ENCODE data around the gene THSD7A.

THSD7A gene

GRCh38 chr7:11557627-11558026, 274.4 kb downstream of the THSD7A start:
- no peak for DNase-seq (ENCODE audit: extremely low read depth, low read depth)
- TF ChIP-seq, protein P1, sequence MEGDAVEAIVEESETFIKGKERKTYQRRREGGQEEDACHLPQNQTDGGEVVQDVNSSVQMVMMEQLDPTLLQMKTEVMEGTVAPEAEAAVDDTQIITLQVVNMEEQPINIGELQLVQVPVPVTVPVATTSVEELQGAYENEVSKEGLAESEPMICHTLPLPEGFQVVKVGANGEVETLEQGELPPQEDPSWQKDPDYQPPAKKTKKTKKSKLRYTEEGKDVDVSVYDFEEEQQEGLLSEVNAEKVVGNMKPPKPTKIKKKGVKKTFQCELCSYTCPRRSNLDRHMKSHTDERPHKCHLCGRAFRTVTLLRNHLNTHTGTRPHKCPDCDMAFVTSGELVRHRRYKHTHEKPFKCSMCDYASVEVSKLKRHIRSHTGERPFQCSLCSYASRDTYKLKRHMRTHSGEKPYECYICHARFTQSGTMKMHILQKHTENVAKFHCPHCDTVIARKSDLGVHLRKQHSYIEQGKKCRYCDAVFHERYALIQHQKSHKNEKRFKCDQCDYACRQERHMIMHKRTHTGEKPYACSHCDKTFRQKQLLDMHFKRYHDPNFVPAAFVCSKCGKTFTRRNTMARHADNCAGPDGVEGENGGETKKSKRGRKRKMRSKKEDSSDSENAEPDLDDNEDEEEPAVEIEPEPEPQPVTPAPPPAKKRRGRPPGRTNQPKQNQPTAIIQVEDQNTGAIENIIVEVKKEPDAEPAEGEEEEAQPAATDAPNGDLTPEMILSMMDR (IDR thresholded peaks at IDR 0.05; ENCODE audit: low read depth, low read length), result no peak; the same call in 1 of the 2 replicates

- no peak for DNase-seq (ENCODE audit: extremely low read depth, low read depth)
- TF ChIP-seq, protein P1 (IDR thresholded peaks at IDR 0.05; ENCODE audit: low read depth, low read length), result no peak
These were observed 279.2 kb downstream of the THSD7A start for GRCh38 chr7:11552676-11553296.

DNA sequence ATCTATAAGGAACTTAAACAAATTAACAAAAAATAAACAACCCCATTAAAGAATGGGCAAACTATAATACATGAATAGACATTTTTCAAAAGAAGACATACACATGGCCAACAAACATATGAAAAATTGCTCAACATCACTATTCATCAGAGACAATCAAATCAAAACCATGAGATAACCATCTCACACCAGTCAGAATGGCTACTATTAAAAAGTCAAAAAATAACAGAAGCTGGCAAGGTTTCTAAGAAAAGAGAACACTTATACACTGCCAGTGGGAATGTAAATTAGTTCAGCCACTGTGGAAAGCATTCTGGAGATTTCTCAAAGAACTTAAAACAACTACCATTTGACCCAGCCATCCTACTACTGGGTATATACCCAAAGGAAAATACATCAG, 280.5 kb downstream of the THSD7A start:
- TF ChIP-seq, protein P1 (IDR thresholded peaks at IDR 0.05; ENCODE audit: low read depth, low read length), result no peak
- no peak for DNase-seq (ENCODE audit: extremely low read depth, low read depth)

DNA sequence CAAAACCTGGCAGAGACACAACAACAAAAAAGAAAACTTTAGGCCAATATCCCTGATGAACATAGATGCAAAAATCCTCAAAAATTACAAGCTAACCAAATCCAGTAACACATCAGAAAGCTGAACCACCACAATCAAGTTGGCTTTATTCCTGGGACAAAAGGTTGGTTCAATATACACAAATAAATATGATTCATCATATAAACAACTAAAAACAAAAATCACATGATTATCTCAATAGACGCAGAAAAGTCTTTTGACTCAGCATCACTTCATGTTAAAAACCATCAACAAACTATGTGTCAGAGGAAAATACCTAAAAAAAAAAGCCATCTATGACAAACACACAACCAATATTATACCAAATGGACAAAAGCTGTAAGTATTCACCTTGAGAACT, 283.5 kb downstream of the THSD7A start:
- DNase-seq (ENCODE audit: extremely low read depth, low read depth), result no peak
- TF ChIP-seq, protein P1 (IDR thresholded peaks at IDR 0.05; ENCODE audit: low read depth, low read length), result no peak

- no peak for DNase-seq (ENCODE audit: extremely low read depth, low read depth)
These were observed 290.7 kb downstream of the THSD7A start for GRCh38 chr7:11541330-11541729.

DNA sequence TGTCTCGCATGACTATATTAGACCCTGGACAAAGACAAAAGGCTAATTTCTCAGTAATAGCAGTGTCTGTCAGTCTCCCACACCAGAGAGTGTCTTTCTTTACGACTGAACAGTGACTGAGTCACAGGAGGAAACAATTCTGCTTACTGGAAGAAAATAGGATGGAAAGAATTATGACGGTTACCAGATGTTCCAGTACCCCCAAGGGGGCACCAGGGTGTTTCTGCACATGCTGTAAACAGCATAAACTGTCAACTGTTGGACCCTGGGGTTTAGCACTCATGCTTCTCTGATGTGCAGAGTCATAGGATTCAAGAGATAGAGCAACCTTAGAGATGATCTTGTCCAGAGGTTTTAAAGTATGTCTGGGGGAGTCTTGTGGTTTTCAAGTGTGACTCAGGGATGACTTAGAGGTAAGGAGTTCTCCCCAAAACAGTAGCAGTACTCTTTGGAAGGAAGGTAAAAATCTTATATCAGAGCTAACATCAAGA, 291.7 kb downstream of the THSD7A start:
- TF ChIP-seq, protein P1 (IDR thresholded peaks at IDR 0.05; ENCODE audit: low read depth, low read length), result no peak
- DNase-seq (ENCODE audit: extremely low read depth, low read depth), result no peak

More at GRCh38 chr7:11541330-11541729, 290.7 kb downstream of the THSD7A start:
- TF ChIP-seq, protein P1 (IDR thresholded peaks at IDR 0.05; ENCODE audit: low read depth, low read length), result no peak

DNA sequence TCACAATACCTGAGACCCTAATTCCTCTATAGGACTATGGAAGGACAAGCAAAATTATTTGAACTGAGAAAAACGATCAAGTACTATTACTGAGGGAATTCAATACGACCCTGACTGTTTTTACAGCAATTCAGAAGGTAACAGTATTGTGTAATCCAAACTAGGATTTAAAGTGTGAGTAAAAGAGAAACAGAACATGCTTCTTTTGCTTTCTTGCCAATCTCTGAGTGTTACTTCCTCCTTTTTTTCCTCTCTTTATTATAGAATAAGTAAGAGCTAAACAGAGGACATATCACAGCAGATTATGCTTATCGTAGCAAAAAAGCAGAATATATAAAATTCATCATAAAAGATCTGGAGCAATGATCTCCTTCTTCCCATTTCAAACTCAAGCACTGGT, 292.1 kb downstream of the THSD7A start:
- TF ChIP-seq, protein P1 (IDR thresholded peaks at IDR 0.05; ENCODE audit: low read depth, low read length), result no peak
- no peak for DNase-seq (ENCODE audit: extremely low read depth, low read depth)
